Upper lobe of left lung (tissue), 6 donors: ENCODE data around the gene PPP2R2D. TPM values are rescaled to one million over a fixed set of nuclear protein-coding genes. Genes with fewer than 3 reads are reported as not detected.

Experiments used
- ATAC-seq, 2 donors: fragments of 200-7000 bp; cut with Tn5 transposase; one replicate each; pipeline ENCODE4 v1.9.1; 2022; ENCODE audit warnings: mild to moderate bottlenecking in 2 of 2, moderate library complexity in 2 of 2; ENCODE audit not compliant: low FRiP score in 2 of 2
- DNase-seq, 2 donors: peaks; one replicate each; pipeline ENCODE4 v3.0.0-alpha.2; 2019 to 2020
- H3K27ac ChIP-seq, 4 donors: fragments of 200-600 bp; sonication (generic); one replicate each; pipeline ENCODE4 v1.5.1; 2016 to 2019
- H3K27me3 ChIP-seq, 4 donors: fragments of 200-600 bp; sonication (generic); one replicate each; pipeline ENCODE4 v1.5.1; 2017 to 2019
- H3K36me3 ChIP-seq, 4 donors: fragments of 200-600 bp; sonication (generic); one replicate each; pipeline ENCODE4 v1.5.1; 2016 to 2019
- H3K4me1 ChIP-seq, 4 donors: fragments of 200-600 bp; sonication (generic); one replicate each; pipeline ENCODE4 v1.5.1; 2018 to 2019
- H3K4me3 ChIP-seq, 4 donors: fragments of 200-600 bp; sonication (generic); one replicate each; pipeline ENCODE4 v1.5.1; 2017 to 2019; ENCODE audit warnings: mild to moderate bottlenecking in 2 of 4, moderate library complexity in 1 of 4
- H3K9me3 ChIP-seq, 4 donors: fragments of 200-600 bp; sonication (generic); one replicate each; pipeline ENCODE4 v1.5.1; 2018 to 2019
- EP300 ChIP-seq, 4 donors: sonication (generic); formaldehyde crosslinking; IDR thresholded peaks; one replicate each; pipeline ENCODE4 v1.5.1; 2017; ENCODE audit warnings: antibody characterized with exemption in 4 of 4, control low read depth in 2 of 4
- POLR2A ChIP-seq, 4 donors: fragments of 450-650 bp; IDR thresholded peaks; one replicate each; pipeline ENCODE4 v1.5.1; 2016 to 2017; ENCODE audit warnings: antibody characterized with exemption in 4 of 4, mild to moderate bottlenecking in 2 of 4
- POLR2AphosphoS5 ChIP-seq, 2 donors: sonication (generic); formaldehyde crosslinking; IDR thresholded peaks; one replicate each; pipeline ENCODE4 v1.5.1; 2017; ENCODE audit warnings: antibody characterized with exemption in 2 of 2
- WGBS, 2 donors: methylation state at CpG; one replicate each; pipeline ENCODE4 v1.1.5; 2017 to 2018; 5-methylcytosine and 5-hydroxymethylcytosine counted together
- total RNA-seq, 6 donors: library from RNA; depleted of rRNA in 4 of 6; stranded (reverse); fragments of >200 nt in 4 of 6; gene quantifications; one replicate each; pipeline versions ENCODE4 v1.1.0 to v1.2.1, GENCODE V29; 2016 to 2021
- TF ChIP-seq, protein P1 (sequence below), 6 experiments: fragments of 450-650 bp in 4 of 6; fragments of 200-600 bp in 2 of 6; sonication (generic) in 2 of 6; IDR thresholded peaks; one replicate each; pipeline ENCODE4 v1.5.1; 2016 to 2019; ENCODE audit warnings: antibody characterized with exemption in 6 of 6
- donor health status: DM: no; HTN: no; CAD: no; lungs with moderate emphysema.
- donor health status: DM: no; HTN: yes; CAD: no; lungs with severe emphysema.

PPP2R2D gene
- total RNA-seq, 6 donors from 2014 or later = 20.5 to 60.8 (median 28.7) TPM

DNA sequence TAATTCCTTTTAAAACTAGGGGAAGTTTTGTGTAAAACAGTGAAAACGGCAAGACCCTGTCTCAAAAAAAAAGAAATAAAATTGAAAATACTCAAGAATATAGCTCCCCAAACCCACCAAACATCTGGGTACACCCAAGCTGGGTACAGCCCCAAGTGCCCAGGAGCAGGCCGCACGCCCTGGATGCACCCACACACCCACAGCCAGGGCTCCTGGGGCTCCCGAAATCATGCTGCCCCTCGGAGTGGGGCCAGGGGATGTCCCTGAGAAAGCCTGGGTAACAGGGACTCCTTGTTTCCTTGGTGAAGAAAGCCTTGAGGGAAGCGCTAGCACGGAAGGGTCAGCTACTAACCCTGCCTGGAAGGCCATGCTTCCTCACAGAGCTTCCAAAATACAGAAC is 70.8 kb downstream of the PPP2R2D start:
- WGBS, 2 donors = 94 to 96% methylated on average over 7 of the region's 7 CpGs
- ATAC-seq (no peak), DNase-seq (no peak)
- Histone ChIP-seq H3K27me3 (no peaks in the 10 kb centered on the region), H3K9me3 (no peaks in the 10 kb centered on the region), H3K36me3 (peaks cover 11 to 57% (median 28%) of the 10 kb centered on the region in 4 donors), H3K27ac (no peak overlapping the region), H3K4me1 (peaks cover 11 to 15% (median 13%) of the 10 kb centered on the region in 4 donors), H3K4me3 (no peak overlapping the region)
- no peak for TF ChIP-seq POLR2A (IDR thresholded peaks at IDR 0.05)
- no peak for TF ChIP-seq POLR2AphosphoS5 (IDR thresholded peaks at IDR 0.05)
- TF ChIP-seq, protein P1, sequence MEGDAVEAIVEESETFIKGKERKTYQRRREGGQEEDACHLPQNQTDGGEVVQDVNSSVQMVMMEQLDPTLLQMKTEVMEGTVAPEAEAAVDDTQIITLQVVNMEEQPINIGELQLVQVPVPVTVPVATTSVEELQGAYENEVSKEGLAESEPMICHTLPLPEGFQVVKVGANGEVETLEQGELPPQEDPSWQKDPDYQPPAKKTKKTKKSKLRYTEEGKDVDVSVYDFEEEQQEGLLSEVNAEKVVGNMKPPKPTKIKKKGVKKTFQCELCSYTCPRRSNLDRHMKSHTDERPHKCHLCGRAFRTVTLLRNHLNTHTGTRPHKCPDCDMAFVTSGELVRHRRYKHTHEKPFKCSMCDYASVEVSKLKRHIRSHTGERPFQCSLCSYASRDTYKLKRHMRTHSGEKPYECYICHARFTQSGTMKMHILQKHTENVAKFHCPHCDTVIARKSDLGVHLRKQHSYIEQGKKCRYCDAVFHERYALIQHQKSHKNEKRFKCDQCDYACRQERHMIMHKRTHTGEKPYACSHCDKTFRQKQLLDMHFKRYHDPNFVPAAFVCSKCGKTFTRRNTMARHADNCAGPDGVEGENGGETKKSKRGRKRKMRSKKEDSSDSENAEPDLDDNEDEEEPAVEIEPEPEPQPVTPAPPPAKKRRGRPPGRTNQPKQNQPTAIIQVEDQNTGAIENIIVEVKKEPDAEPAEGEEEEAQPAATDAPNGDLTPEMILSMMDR (IDR thresholded peaks at IDR 0.05) = no peak
- TF ChIP-seq EP300 (IDR thresholded peaks at IDR 0.05) = no peak

- Histone ChIP-seq H3K4me3 (peak overlapping the region in 1 of 4 donors; percentile 3), H3K27ac (peak overlapping the region in 2 of 4 donors; percentile 23 to 35), H3K9me3 (no peaks in the 10 kb centered on the region), H3K36me3 (peaks cover 11 to 47% (median 28%) of the 10 kb centered on the region in 4 donors), H3K4me1 (peaks cover 11 to 15% (median 13%) of the 10 kb centered on the region in 4 donors), H3K27me3 (no peaks in the 10 kb centered on the region)
- 31 to 48% methylated on average over 11 of the region's 11 CpGs for WGBS, 2 donors
- DNase-seq (no peak), ATAC-seq (peak; percentile 48 to 63)
- TF ChIP-seq POLR2A (IDR thresholded peaks at IDR 0.05) (no peak), EP300 (IDR thresholded peaks at IDR 0.05) (no peak), POLR2AphosphoS5 (IDR thresholded peaks at IDR 0.05) (no peak)
- TF ChIP-seq, protein P1 (IDR thresholded peaks at IDR 0.05) = no peak
Observed at GRCh38 chr10:131972474-131973071, 71.8 kb downstream of the PPP2R2D start.

- Histone ChIP-seq H3K9me3 (no peaks in the 10 kb centered on the region), H3K27me3 (no peaks in the 10 kb centered on the region), H3K27ac (peak overlapping the region in 2 of 4 donors; percentile 23 to 35), H3K4me1 (peaks cover 11 to 15% (median 13%) of the 10 kb centered on the region in 4 donors), H3K4me3 (no peak overlapping the region), H3K36me3 (peaks cover 11 to 40% (median 28%) of the 10 kb centered on the region in 4 donors)
- 87 to 95% methylated on average over 24 to 34 of the region's 34 CpGs for WGBS, 2 donors
- peak in 1 of 2 donors; percentile 61 for DNase-seq
- no peak for ATAC-seq
- no peak for TF ChIP-seq EP300 (IDR thresholded peaks at IDR 0.05)
- TF ChIP-seq, protein P1 (IDR thresholded peaks at IDR 0.05) = no peak
- no peak for TF ChIP-seq POLR2A (IDR thresholded peaks at IDR 0.05)
- TF ChIP-seq POLR2AphosphoS5 (IDR thresholded peaks at IDR 0.05) = no peak
Observed at GRCh38 chr10:131973160-131973951, 72.5 kb downstream of the PPP2R2D start.

DNA sequence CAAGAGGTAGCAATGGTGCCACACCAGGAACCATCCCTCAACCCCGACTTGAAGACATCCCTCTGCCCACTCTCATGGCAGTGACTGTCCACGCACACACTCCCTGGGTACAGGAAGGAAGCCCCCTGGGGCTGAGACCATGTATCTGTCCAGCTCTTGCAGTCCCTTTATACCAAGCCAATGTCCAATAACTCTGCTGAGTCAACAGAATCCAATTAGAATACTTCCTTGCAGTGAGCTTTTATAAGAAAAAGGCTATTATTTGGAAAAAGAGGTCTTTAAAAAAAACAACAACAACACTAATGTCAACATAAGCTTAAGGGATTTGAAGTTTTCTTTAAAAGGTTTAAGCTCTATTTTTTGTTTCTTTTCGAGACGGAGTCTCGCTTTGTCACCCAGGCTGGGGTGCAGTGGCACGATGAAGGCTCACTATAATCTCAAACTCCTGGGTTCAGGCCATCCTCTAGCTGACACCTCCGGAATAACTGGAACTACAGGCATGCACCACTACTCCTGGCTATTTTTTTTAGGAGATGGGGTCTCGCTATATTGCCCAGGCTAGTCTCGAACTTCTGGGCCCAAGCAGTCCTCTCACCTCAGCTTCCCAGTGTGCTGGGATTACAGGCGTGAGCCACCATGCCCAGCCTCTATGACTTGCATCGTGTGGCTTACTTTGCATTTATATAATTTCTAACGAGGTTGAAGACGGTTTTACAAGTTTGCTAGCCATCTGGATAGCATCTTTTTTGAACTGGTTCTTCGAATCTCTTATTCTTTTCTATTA is 73.4 kb downstream of the PPP2R2D start:
- H3K4me1 ChIP-seq = peaks cover 13 to 19% (median 17%) of the 10 kb centered on the region in 4 donors
- WGBS, 2 donors = 95% methylated on average over 14 of the region's 14 CpGs
- peaks cover 10 to 32% (median 22%) of the 10 kb centered on the region in 4 donors for H3K36me3 ChIP-seq
- no peak for ATAC-seq
- no peaks in the 10 kb centered on the region for H3K27me3 ChIP-seq
- no peak overlapping the region for H3K4me3 ChIP-seq
- H3K9me3 ChIP-seq = no peaks in the 10 kb centered on the region
- H3K27ac ChIP-seq = no peak overlapping the region
- TF ChIP-seq POLR2AphosphoS5 (IDR thresholded peaks at IDR 0.05) = no peak
- TF ChIP-seq, protein P1 (IDR thresholded peaks at IDR 0.05) = no peak
- TF ChIP-seq POLR2A (IDR thresholded peaks at IDR 0.05) = no peak
- no peak for TF ChIP-seq EP300 (IDR thresholded peaks at IDR 0.05)
- no peak for DNase-seq
